ENCODE data around the gene ALG1. TPM values are rescaled to one million over a fixed set of nuclear protein-coding genes. Genes with fewer than 3 reads are reported as not detected.
"Not testable (repeated sequence)": the region's sequence is repeated elsewhere in the genome, so short reads cannot be mapped to it uniquely, and the experiment has no call there.

Gene ALG1
- total RNA-seq, 1 experiment from 2014 or later, result 33.2 TPM

DNA sequence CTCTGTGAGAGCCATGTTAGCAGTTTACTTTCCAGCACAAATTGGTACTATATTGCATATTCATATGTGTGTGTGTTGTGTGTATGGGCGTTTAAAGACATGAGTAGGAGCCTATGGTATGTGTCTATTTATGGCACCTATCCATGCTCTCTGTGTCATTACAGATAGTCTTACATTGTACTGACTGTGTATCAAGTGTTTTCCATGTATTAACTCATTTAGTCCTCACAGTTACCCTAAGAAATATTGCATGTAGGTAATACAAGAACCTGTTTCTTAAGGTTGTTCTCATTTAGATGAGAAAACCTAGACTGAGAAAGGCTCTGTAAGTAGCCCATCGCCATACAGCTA, 1.6 kb downstream of the ALG1 start:
- no peak for DNase-seq (ENCODE audit: low read depth)

DNA sequence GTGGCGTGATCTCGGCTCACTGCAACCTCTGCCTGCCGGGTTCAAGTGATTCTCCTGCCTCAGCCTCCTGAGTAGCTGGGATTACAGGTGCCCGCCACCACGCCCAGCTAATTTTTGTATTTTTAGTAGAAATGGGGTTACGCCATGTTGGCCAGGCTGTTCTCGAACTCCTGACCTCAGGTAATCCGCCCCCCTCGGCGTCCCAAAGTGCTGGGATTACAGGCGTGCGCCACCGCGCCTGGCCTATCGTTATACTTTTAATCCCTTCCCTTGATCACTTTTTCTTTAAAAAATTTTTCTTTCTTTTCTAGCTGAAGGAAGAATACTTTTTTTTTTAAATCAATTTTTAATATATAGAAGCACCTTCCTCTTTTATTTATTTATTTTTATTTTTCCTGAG, 2.1 kb downstream of the ALG1 start:
- not testable (repeated sequence) for DNase-seq (ENCODE audit: low read depth)

DNA sequence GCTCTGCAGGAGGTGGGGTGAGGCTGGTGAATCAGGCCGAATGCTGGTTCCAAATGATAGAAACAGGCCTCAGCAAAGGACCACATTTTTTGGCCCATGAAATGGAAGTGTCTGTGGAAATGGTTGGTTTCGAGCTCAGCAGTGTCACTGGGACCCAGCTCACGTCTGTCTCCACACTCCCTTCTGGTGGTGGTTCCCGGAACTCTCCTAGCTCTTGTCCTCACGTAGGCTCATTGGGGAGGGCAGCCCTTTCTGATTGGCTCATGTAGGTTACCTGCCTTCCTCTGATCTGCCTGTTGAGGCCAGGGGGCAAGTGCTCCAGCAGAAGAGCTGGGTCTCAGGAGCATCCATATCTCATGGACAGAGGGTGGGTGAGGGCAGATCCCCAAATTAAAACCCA, 4.0 kb downstream of the ALG1 start:
- DNase-seq (ENCODE audit: low read depth), result no peak

DNA sequence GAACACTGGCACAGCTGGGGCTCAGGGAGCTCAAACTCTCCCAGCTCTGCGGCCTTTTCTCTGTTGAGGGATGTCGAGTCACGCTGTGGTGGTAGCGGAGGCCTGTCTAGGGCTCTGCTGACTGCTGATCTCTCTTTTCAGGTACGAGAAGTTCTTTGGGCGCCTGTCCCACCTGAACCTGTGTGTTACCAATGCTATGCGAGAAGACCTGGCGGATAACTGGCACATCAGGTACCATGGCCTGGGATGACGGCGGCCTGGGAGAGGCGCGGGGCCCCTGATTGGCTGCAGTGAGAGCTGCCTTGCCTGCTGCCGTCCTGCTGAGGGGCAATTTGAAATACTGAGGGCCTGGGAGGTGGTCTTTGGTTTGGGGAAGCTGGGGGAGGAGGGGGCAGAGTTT, 5.7 kb downstream of the ALG1 start:
- no peak for DNase-seq (ENCODE audit: low read depth)

DNA sequence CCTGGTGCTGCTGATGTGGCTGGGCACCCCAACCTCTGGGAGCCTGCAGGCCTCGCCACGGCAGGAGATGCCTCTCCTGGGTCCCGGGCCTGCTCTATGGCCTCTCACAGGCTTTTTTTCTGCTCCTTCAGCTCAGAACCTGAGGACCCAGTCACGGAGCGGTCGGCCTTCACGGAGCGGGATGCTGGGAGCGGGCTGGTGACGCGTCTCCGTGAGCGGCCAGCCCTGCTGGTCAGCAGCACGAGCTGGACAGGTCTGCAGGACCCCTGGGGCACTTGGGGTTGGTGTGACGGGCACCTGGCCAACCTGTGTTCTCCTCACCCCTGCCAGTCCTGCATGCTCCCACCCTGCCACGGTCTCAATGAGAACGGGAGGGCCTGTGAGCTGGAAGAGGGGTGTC, 7.0 kb downstream of the ALG1 start:
- DNase-seq (ENCODE audit: low read depth), result no peak

DNA sequence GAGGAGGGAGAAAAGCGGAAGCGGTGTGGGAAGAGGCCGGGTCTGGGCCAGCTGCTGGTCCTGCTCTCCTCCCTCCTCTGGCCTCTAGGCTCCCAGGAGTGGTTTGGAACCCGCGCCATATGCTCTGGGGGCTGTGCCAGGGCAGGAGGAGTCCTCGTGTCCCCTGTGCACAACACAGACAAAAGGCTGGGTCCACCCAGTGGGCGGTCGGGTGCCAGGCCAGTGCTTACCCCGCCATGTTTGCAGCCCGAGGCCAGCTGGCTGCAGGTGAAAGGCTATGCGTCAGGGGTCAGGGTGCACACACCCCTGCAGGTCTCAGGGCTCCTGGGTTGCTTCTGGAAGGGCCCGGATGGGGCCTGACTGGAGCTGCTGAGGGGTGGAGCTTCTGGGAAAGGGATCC, 8.8 kb downstream of the ALG1 start:
- not testable (repeated sequence) for DNase-seq (ENCODE audit: low read depth)

DNA sequence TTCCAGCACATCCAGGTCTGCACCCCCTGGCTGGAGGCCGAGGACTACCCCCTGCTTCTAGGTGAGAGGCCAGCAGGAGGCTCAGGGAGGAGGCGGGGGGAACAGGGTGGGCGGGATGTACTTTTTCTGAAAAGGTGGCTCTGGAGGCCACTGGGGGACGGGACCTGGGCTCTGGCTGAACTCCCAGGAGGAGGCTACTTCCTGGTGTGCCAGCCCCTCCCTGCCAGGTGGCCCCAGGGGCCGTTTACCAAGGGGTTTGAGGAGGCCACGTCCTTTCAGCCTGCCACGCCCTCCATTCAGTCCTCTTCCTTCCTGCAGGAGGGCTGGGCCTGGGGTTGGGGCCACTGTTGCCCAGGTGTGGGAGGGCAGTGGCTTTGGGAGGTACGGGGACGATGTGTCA, 9.4 kb downstream of the ALG1 start:
- DNase-seq (ENCODE audit: low read depth), result not testable (repeated sequence)

DNA sequence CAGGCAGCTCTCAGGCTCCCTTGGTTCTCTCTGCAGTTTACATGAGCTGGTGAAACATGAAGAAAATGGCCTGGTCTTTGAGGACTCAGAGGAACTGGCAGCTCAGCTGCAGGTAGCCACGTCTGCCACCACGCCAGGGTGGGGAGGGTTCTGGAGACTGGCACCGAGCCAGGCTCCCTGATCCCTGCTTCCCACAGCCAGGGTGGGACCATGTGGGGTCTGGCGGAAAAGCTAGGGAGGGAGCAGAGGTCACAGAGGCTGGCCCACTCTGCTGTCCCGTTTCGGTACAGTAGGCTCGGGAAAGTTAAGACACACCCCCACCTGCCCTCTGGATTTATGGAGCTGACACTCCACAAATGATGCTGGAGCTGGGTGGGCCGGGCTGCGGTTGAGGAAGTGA, 12.0 kb downstream of the ALG1 start:
- not testable (repeated sequence) for DNase-seq (ENCODE audit: low read depth)

DNA sequence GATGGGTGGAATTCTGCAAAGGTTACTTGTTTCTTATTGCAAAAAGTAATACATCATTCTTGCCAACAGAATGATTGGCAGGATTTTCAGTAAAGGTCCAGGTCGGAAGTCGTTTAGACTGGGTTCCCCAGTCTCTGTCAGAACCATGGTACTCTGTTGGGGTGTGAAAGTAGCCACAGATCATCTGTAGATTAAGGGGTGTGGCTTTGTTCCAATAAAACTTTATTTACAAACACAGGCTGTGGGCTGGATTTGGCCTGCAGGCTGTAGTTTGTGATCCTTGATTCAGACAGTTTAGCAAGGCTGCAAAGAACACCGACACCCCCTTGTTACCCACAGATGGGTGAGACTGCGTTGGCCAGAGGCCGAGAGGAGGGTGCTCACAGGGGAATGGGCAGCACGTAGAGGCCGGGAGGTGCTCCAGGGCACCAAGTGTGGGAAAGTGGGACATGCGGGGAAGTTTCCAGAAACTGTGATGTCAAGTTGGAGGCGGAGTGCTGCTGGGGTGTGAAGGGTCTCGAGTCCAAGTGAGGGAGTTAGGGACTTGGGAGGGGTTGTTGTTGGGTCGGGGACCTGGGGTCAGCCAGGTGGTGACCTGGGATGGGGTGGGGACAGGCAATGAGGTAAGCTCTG, 12.6 kb downstream of the ALG1 start:
- DNase-seq (ENCODE audit: low read depth), result not testable (repeated sequence)

DNA sequence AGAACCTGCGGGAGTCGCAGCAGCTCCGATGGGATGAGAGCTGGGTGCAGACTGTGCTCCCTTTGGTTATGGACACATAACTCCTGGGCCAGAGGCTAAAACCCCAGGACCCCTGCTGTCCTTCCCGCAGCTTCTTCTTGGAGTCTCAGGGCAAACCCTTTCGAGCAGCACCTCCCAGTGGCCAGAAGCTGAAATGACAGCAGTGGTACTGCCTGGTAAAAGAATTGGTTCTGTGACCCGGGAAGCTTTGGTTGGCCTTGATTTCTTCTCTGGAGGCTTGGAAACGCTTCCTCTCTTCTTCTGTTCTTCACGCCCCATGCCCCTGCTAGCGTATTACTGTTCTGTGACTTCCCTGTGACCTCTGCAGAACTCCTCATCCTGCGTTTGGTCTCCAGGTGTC, 13.2 kb downstream of the ALG1 start:
- peak; percentile 45 for DNase-seq (ENCODE audit: low read depth)

DNA sequence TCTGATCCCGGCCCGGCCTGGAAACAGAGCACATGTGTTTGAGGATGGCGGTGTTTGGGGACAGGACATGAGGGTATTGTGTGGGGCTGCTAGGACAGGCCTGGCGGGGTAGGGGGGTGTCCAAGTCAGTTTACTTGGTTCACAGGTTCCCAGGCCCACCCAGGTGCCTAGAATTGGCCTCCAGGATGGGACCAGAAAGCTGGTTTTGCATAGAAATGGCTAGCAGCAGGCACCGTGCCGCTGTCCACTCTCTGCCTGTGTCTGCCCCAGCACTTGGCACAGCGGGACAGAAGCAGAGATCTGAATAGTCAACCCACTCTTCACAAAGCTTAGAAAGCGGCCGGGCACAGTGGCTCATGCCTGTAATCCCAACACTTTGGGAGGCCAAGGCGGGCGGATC, 14.1 kb downstream of the ALG1 start:
- not testable (repeated sequence) for DNase-seq (ENCODE audit: low read depth)

DNA sequence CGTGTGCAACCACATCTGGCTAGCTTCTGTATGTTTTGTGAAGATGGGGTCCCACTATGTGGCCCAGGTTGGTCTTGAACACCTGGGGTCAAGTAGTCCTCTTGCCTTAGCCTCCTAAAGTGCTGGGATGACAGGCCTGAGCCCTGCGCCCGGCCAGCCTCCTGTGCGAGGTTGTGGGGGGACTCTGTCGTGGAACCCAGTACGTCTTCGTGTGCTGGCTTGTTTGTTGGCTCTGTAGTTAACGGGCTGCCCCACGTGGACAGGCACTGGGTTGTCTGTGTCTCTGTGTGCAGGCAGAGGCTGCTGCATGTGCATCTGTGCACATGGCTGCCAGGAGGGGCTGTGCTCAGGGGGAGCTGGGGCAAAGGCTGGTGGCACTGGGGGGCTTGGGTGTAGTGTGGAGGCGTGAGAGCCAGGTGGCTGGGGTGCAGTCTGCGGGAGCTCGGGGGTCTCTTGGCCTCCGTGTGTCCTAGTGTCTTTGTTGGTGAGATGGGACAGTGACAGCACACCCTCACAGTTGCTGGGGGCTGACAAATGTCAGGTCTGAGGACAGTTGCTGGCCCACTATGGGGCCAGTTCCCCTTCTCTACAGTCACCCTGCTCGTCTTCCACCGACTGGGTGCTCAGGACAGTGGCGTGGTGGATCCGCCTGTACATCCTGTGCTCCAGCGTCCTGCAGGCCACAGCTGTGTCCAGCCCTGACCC, 16.6 kb downstream of the ALG1 start:
- DNase-seq (ENCODE audit: low read depth), result not testable (repeated sequence)

DNA sequence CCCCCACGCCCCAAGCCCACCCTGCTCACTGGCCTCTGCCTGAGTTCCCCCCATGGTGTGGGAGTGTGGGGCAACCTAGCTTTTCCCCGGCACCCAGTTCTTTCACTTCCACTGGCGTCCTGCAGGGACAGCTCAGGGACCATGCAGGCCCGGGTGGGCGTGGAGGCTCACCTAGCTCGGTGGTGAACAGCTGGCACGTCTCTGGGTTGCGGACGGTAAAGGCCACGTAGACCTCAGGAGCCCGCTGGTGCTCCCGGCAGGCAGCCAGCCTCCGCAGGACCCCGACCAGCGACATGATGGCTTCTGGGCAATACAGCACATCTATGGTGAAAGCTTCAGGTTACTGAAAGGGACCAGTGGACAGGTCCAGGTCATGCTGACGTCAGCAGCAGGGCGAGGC, 17.3 kb downstream of the ALG1 start:
- DNase-seq (ENCODE audit: low read depth), result not testable (repeated sequence)

DNA sequence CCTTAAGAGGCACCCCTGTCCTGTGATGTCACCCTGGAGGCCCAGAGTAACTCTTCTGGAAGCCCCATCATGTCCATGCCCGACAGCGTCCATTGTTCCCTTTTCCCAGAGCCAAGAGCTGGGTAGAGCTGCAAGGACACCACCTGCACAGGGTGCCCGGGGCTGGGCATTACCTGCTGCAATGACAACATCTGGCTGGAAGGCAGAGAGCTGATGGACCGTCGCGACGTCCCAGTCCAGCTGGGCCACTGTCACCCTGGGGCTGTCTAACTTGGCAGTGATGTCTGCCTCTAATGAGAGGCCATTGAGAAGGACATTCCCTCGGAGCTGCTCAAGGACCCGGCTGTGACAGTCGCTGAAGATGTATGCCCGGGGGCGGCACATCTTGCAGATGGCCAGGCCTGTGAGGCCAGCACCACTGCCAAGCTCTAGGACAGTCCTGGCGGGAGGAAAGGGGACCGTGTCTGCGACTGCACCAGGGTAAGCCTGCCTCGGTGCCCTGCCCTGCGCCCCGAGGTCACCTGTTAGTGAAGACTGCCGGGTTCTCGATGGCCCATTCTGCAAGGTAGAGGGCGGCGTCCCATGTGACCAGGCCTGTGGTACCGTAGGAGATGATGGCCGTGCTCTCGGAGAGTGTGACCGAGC, 18.4 kb downstream of the ALG1 start:
- not testable (repeated sequence) for DNase-seq (ENCODE audit: low read depth)

DNA sequence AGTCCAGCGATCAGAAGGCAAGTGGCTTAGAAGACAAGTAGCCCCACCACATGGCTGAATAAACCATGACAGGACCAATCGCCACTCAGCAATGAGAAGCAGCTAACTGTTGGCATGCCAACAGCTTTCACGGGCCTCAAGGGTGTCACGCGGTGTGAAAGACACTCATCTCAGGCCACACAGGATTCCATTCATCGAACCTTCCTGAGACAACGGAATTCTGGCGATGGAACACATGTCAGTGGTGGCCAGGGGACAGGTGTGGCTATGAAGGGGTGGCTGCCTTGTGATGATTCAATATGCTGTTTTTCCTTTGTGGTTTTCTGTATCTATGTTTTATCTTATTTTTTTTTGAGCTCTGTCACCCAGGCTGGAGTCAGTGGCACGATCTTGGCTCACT, 18.9 kb downstream of the ALG1 start:
- peak; percentile 58 for DNase-seq (ENCODE audit: low read depth)

DNA sequence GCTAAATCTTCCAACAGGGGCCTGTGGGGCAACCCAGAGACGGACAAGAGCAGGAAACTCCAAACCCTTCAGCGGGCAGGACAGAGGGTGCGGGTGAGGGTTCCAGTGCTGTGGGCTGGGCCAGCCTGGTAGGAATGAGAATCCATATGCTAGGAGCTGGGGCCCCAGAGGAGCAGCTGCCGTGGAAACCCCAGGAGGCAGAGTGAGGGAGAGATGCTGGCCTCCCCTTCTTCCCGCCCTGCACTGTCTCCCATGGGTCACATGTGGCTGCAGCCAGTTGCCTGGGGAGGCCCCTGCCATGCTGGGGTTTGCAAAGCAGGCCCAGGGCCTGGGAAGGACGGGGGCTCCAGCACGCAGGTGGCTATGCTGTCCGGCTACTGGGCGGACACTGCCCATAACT, 21.4 kb downstream of the ALG1 start:
- not testable (repeated sequence) for DNase-seq (ENCODE audit: low read depth)

DNA sequence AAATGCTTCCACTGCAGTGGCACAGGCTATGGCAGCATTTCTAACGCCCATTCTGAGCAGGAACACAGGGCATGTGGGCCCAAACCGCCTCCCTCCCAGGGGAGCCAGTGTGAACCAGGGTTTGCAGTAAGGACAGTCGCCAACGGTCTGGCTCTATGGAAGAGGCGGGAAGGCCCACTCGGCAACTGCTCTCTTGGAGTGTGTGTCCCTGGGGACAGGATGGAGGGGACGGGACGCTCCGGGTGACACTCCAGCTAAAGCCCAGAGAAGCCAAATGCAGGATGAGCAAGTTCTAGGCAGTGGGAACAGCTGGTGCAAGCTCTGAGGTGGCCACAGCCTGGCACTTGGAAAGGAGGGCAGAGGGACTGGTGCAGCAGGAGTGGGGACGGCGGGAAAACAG, 22.1 kb downstream of the ALG1 start:
- DNase-seq (ENCODE audit: low read depth), result not testable (repeated sequence)

DNA sequence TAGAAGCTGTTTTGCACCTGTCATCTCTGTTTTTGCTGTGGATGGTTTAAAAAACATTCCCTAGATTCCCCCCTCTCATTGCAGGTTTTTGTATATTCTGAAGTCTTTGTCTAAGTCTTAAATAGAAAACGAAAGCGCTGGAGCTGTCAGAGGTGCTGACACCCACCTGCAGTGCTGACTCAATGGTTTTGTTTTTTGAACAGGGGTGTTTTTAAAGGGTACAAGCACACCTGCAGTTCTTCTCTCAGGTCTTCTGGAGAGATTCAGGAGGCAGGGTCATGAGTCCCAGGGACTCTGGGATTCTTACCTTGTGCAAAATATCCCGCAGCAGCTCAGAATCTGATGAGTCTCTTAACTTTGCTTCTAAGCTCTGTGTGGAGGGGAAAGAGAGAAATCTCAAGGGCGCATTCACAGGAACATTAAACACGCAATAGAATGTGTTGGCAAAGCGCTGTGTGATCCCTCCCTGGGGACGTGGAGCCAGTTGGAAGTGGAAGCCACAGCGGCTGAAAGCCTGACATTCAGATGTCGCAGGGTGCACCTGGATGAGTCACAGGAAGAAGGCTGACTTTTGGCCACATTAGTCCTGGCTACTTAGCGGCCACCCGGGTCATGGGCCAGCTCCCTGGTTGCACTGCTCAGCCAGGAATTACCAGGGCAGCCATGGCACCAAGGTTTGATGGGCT, 23.6 kb downstream of the ALG1 start:
- DNase-seq (ENCODE audit: low read depth), result not testable (repeated sequence)

DNA sequence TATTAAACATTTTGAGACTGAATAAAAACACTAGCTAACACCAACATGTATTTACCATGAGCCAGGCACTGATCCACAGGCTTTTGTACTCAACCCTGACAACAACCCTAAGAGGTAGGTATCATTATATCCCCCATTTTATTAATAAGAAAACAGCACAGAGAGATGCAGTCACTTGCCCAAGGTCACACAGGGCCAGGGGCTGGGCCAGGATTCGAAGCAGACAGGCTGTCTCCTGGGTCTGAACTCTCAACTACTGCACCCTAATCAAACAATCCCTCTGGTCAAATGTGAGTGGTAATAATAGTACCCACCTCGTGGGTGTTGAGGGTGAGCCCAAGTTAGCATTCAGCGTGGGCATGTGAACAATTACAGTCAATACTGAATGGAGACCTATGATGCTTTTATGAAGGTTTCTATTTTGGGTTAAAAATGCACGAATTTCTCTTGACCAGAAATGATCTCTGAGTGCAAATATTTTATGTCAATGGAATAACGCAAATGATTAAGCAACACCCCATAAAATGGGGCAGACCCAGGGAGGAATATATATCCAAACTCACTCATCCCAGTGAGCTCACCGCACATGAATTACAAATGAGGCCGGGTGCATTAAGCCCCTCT, 24.9 kb downstream of the ALG1 start:
- not testable (repeated sequence) for DNase-seq (ENCODE audit: low read depth)

DNA sequence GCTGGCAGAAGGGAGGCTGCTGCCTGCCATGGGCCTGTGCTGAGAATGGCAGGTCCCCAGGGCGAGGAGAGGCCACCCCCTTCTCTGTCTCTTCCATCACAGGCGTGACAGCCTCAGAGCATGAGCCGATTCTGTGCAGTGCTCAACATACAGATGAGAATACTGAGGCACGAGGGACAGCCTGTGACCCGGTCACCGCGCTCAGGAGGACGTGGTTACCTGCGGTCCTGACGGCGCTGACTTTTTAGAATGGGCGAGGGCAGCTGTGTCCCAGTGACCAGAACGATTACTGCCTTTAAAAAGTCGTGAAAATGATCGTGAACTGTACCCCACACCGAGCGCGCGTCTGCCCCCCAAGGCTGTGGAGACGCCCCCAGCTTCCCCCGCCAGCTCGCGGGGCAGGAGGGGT, 25.4 kb downstream of the ALG1 start:
- DNase-seq (ENCODE audit: low read depth), result peak; percentile 31

DNA sequence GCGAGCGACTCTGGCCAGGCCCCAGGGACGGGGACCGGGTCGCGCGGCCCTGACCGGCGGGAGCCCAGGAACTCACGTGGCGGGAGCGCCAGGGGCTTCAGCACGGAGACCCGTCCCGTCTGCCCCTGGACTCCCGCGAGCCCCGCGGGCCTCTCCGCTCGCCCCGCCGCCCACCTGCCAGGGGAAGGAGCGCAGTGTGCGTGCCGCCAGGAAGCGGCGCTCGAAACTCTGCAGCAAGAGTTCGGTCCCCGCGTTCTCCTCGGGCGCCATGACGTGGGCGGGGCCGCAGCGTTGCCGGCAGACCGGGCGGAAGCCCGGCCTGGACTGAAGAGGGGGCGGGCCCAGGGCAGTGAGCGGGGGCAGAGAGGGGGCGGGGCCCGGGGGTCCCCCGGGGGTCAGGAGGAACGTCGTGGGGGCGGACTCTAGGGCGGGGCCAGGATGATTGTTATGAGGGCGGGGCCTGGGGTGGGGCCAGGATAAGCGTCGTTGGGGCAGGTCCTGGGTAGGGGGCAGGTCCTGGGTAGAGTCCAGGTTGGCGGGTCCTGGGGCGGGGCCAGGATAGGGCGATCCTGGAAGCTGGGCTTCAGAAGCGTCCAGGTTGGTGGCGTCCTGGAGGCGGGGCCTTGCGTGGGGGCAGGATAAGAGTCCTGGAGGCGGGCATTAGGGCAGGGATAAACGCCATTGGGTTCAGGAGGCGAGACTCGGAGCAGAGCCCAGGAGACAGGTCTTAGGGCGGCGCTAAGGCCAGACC, 26.0 kb downstream of the ALG1 start, which contains the start of gene EEF2KMT:
Gene EEF2KMT (minus strand): TSS at position 326 of the 751 bp plus-strand sequence. CDS start 56 bp downstream, at position 270.
- DNase-seq (ENCODE audit: low read depth), result peak; percentile 99

Data from LHCN-M2 (cell line).